Right cardiac atrium (tissue), 5 donors: ENCODE results near the gene TENT5A. TPM values are rescaled to one million over a fixed set of nuclear protein-coding genes. Genes with fewer than 3 reads are reported as not detected.

ENCODE experiments used
- ATAC-seq, 2 donors: fragments of 200-7000 bp; cut with Tn5 transposase; one replicate each; pipeline versions ENCODE4 v1.8.0 to v1.9.1; 2020; ENCODE audit warnings: moderate library complexity in 2 of 2, mild to moderate bottlenecking in 1 of 2
- DNase-seq, 3 donors: peaks; one replicate each; pipeline ENCODE4 v3.0.0-alpha.2; 2020
- H3K27ac ChIP-seq: one replicate; pipeline ENCODE4 v1.5.1; 2013; ENCODE audit warnings: mild to moderate bottlenecking, low read length, control low read depth, moderate library complexity
- H3K27me3 ChIP-seq: one replicate; pipeline ENCODE4 v1.6.1; 2013; ENCODE audit not compliant: control insufficient read depth, insufficient read depth
- H3K4me1 ChIP-seq: one replicate; pipeline ENCODE4 v1.6.1; 2013; ENCODE audit warnings: low read length; ENCODE audit not compliant: control insufficient read depth, insufficient read depth
- H3K4me3 ChIP-seq: one replicate; pipeline ENCODE4 v1.5.1; 2013; ENCODE audit warnings: low read length, control low read depth
- H3K9me3 ChIP-seq: one replicate; pipeline ENCODE4 v1.6.1; 2013; ENCODE audit warnings: low read length; ENCODE audit not compliant: control insufficient read depth
- WGBS: extraction: QIAGEN DNeasy Blood & Tissue Kit; methylation state at CpG from one replicate; pipeline ENCODE4 v1.1.7; 2013; 5-methylcytosine and 5-hydroxymethylcytosine counted together
- intact Hi-C, 4 donors: fragments of 100-400 bp; cut with DNase I; formaldehyde crosslinking; loops; one replicate each; pipeline versions ENCODE4 v1.11.0 to v1.14.0; 2022 to 2023
- polyA plus RNA-seq: library from polyadenylated mRNA; stranded (reverse); fragments of 200-250 nt; gene quantifications from one replicate; pipeline ENCODE4 v1.2.3, GENCODE V29; 2013
- total RNA-seq, 4 donors: library from RNA; stranded (reverse); fragmentation: NEBNext Ultra II Directional; extraction: Animal tissue kit (Norgen Biotek cat#: 25700); gene quantifications; one replicate each; pipeline ENCODE4 v1.2.1, GENCODE V29; 2021
- donor health status: healthy with polysubstance abuse.
- donor health status: DM: no; HTN: yes; CAD: no.
- donor health status: DM: no; HTN: no; CAD: no.
- donor health status: DM: no; HTN: yes; CAD: no; lungs with severe emphysema.
- donor health status: DM: yes; HTN: yes; CAD: no.

TENT5A gene
- total and polyA plus RNA-seq, 5 donors = 14.6 to 38.2 (median 34.5) TPM

DNA sequence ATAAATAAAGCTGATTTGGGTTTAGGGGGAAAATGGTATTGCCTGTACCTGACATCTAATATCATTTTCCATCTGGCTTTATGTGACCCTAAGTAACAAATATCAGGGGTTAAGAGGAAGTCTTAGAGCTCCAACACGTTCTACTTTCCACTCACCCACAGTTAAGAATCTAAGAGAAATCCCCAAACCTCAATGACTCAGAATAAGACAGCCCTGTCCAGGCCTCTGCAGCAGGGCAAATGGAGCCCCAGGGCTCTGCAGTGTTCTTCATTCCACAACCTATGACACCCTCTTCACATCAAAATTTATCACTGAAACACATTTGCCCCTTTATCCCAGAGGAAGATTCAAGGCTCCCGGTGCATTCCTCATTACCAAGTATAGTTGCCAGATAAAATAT lies 20.3 kb upstream of the TENT5A start:
- no peak for DNase-seq

DNA sequence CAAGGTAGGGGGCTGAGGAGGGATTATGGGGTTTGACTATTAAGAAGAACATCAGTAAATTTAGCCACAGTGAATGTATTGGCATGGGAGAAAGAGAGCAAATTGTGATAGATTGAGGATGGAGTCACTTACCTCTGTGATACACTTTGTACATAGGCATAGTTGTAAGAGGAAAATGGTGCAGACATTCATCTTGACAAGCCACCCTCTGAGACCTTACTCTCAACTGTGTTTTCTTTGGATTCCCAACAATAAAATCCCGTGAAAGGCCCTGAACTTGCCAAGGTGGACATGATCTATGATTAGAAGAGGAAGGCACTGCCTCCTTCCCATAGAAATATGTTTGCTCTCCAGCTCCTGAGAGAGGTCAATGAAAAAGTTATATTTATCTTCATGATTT lies 18.6 kb upstream of the TENT5A start:
- Histone ChIP-seq H3K9me3 (no peaks in the 10 kb centered on the region), H3K4me1 (no peaks in the 10 kb centered on the region), H3K27ac (no peak overlapping the region), H3K4me3 (no peak overlapping the region), H3K27me3 (no peaks in the 10 kb centered on the region)
- intact Hi-C loops = no loop called here
- WGBS = 73% methylated on average over 1 of the region's 1 CpG
- ATAC-seq (no peak), DNase-seq (no peak)

More for the DNA sequence above, 20.3 kb upstream of the TENT5A start:
- WGBS = 69% methylated on average over 2 of the region's 2 CpGs
- no peaks in the 10 kb centered on the region for H3K4me1 ChIP-seq
- H3K9me3 ChIP-seq = no peaks in the 10 kb centered on the region
- no peak for ATAC-seq
- no peak overlapping the region for H3K27ac ChIP-seq
- H3K4me3 ChIP-seq = no peak overlapping the region
- intact Hi-C loops = no loop called here
- no peaks in the 10 kb centered on the region for H3K27me3 ChIP-seq

DNA sequence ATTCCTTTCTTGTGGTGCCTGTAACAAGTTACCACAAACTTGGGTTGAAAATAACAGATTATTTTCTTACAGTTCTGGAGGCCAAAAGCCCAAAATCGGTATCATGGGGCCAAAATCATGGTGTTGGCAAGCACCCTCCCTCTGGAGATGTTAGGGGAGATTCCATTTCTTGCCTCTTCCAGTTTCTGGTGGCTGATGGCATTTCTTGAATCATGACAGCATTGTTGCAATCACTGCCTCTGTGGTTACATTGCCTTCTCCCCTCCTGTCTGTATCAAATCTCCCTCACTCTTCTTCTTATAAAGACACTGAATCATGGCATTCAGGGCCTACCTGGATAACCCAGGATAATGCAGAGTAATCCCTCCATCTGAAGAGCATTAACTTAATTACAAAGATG lies 17.9 kb upstream of the TENT5A start:
- Histone ChIP-seq H3K4me1 (no peaks in the 10 kb centered on the region), H3K27me3 (no peaks in the 10 kb centered on the region), H3K27ac (no peak overlapping the region), H3K9me3 (no peaks in the 10 kb centered on the region), H3K4me3 (no peak overlapping the region)
- DNase-seq (no peak), ATAC-seq (no peak)
- WGBS = 80% methylated on average over 1 of the region's 1 CpG
- intact Hi-C loops = no loop called here

DNA sequence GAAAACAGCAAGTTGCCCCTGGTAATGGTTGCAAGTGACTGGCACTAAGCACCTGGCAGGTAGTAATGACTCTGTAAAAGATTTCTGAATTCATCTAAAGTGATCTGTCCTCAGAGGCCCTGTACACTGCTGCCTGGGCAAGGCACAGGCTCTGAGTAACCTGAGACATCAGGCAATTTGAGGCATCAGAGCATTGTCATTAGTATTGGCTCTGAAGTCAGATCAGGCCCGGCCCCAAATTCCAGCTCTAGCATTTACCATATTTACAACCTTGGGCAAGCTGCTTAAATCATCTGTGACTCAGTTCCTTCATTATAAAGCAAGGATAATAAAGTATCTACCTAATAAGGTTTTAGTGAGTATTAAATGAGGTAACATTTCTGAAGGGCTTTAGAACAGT lies 17.3 kb upstream of the TENT5A start:
- Histone ChIP-seq H3K9me3 (no peaks in the 10 kb centered on the region), H3K4me3 (no peak overlapping the region), H3K4me1 (no peaks in the 10 kb centered on the region), H3K27ac (no peak overlapping the region), H3K27me3 (no peaks in the 10 kb centered on the region)
- no peak for ATAC-seq
- no peak for DNase-seq
- intact Hi-C loops = no loop called here
- 84% methylated on average over 1 of the region's 1 CpG for WGBS

DNA sequence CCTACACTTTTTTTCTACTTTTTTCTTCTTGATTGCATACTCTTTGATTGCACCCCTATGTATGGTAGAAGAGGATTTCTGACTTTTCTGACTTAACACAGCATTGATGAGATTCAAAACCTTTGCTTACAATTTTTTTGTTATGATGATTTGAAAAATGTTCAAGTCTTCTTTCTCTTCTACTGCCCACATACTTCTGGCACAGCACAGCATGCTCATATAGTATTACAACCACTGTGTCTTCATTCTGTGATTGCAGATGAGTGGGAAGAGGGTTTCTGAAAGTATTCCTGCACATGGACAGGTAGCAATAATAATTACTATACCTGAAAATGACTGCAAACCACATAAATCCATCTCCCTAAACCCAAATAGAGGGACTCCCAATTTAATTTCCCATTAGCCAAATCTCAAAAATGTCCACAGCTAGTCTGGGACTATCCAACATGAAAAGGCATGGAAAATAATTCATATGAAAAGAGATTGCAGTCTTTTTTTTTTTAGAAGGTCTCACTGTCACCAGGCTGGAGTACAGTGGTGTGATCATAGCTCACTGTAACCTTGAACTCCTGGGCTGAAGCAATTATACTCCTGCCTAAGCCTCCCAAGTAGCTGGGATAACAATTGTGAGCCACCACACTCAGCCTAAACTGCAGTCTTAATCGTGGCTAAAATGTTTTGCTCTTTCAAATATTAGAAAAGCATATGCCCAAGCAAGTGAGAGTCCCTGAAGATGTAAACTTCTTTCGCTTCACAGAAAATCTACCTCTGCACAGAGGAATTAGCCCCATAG lies 15.9 kb upstream of the TENT5A start:
- DNase-seq (no peak), ATAC-seq (no peak)
- no peaks in the 10 kb centered on the region for H3K4me1 ChIP-seq
- WGBS = 84% methylated on average over 2 of the region's 2 CpGs
- H3K27ac ChIP-seq = no peak overlapping the region
- H3K9me3 ChIP-seq = no peaks in the 10 kb centered on the region
- intact Hi-C loops = no loop called here
- no peaks in the 10 kb centered on the region for H3K27me3 ChIP-seq
- H3K4me3 ChIP-seq = no peak overlapping the region

DNA sequence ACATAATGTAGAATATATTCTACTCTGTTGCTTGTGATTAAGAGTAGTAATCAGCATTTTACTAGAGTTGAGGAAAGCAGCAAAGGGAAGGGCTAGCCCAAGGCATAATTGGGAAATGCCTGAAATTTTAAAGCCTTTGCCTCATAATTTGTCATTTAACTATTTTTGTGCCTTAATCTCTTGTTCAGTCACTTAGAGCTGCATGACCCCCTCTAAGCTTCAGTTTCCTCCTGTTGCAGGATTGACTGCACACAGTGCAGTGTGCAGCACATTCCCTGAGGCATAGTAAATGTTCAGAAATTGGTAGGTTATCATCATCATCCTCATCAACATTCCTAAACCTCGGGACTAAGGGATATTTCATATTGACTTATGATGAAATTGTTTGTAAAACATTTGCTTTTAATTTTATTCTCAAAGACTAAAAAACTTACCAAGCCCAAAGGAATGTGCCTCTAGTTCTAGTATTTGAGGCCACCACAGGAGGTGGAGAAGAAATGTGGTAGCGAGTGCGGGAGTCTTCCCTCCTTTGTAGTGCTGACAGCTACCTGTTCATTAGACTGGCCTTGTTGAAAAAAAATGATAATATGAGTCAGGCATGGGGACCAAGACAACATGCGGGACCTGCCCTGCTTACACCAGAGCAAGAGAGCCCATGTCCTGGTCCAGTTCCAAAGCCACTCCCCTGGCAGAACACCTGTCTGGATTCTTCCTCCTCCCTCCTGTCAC lies 14.8 kb upstream of the TENT5A start:
- intact Hi-C loops = no loop called here
- 75% methylated on average over 4 of the region's 4 CpGs for WGBS
- H3K27ac ChIP-seq = no peak overlapping the region
- H3K9me3 ChIP-seq = no peaks in the 10 kb centered on the region
- H3K27me3 ChIP-seq = no peaks in the 10 kb centered on the region
- DNase-seq = peak in 1 of 3 donors; percentile 20
- H3K4me1 ChIP-seq = no peaks in the 10 kb centered on the region
- ATAC-seq = no peak
- no peak overlapping the region for H3K4me3 ChIP-seq

DNA sequence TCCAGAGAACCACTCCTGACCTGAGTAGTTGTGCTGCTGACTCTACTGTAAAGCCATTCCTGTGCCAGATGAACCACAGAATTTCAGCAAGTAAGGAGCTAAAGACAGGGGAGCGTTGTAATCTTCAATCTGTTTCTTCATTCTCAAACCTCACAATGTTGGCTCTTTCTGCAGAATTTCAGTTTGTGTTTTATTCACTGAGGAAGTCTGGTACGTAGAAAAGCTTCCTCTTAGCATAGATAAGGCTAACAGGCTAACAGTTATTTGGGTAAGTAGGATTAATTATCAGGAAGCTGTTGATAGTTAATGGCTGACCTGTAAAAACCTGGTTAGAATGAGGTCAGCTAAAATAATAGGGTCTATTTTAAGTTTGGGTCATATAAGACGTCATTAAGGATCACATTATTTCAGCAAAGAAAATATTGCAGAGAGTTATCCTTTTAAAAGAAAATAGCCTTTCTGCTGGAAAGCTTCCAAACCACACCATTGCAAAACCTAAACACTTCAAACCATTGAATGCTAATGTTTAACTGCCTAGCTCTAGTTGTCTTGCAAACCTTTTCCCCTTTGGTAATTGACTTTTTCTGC lies 14.1 kb upstream of the TENT5A start:
- 16% methylated on average over 3 of the region's 3 CpGs for WGBS
- intact Hi-C loops = no loop called here
- Histone ChIP-seq H3K4me1 (no peaks in the 10 kb centered on the region), H3K9me3 (no peaks in the 10 kb centered on the region), H3K27me3 (no peaks in the 10 kb centered on the region), H3K4me3 (no peak overlapping the region), H3K27ac (peak overlapping the region; percentile 23)
- ATAC-seq (peak; percentile 82 to 94), DNase-seq (no peak)

DNA sequence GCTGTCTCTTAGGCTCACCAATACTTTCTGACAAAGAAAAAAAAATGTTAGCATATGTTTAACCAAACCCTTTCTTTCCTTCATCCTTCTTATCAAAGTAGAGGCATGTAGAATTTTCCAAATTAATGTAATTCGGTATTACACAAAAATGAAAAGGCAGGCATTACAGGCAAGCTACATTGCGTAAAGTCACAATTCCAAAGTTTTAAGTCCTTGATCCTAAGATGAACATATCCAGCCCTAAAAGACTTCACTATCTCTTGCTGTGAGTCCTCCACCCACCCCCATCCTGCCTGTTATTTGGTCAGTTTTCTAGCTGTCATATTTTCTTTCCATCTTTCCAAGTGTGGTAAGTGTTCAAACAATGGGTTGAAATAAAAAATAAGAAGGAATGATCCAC lies 12.1 kb upstream of the TENT5A start:
- Histone ChIP-seq H3K4me3 (no peak overlapping the region), H3K27me3 (no peaks in the 10 kb centered on the region), H3K9me3 (no peaks in the 10 kb centered on the region), H3K4me1 (no peaks in the 10 kb centered on the region), H3K27ac (no peak overlapping the region)
- ATAC-seq (no peak), DNase-seq (no peak)
- 98% methylated on average over 2 of the region's 2 CpGs for WGBS
- intact Hi-C loops = no loop called here

DNA sequence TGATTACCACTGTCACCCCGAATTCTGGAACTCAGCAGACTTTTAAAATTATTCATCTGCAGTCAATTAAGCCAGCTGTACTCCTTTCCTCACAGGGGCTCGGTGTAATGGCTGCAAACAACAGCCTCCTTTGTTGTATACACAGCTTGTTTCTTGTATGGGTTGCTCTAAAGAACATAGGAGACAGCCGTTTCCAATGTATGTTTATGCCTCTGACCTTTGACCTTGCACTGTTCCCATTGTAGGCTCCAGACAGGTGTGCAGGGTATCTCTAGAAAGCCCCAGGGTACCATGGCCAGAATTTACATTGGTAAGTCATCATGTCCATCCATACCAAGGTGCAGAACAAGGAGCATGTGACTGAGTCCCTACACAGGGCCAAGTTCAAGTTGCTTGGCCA lies 11.5 kb upstream of the TENT5A start:
- no peak overlapping the region for H3K4me3 ChIP-seq
- ATAC-seq = no peak
- no peak overlapping the region for H3K27ac ChIP-seq
- intact Hi-C loops = no loop called here
- H3K27me3 ChIP-seq = no peaks in the 10 kb centered on the region
- WGBS = 65% methylated on average over 3 of the region's 3 CpGs
- H3K4me1 ChIP-seq = no peaks in the 10 kb centered on the region
- DNase-seq = no peak
- no peaks in the 10 kb centered on the region for H3K9me3 ChIP-seq

DNA sequence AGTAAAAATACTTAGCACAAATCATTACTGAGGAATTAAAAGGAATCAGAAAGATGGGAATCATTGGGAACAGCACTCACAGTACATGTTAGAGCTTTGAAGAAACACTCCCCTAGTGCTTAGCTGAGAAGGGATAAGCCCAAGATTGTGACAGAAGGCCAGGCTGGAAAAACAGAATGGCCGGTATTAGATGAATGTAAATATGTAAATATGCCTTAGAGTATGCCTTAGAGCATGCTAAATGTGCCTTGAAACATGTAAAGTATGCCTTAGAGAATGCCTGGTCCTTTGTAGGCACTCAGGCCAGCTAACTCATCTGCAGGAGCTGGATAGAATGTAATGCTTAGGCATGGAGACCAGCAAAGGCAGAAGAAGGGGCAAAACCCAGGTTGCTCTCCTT lies 10.6 kb upstream of the TENT5A start:
- Histone ChIP-seq H3K9me3 (no peaks in the 10 kb centered on the region), H3K4me3 (no peak overlapping the region), H3K4me1 (no peaks in the 10 kb centered on the region), H3K27ac (no peak overlapping the region), H3K27me3 (no peaks in the 10 kb centered on the region)
- intact Hi-C loops = no loop called here
- no peak for ATAC-seq
- 84% methylated on average over 1 of the region's 1 CpG for WGBS
- no peak for DNase-seq

DNA sequence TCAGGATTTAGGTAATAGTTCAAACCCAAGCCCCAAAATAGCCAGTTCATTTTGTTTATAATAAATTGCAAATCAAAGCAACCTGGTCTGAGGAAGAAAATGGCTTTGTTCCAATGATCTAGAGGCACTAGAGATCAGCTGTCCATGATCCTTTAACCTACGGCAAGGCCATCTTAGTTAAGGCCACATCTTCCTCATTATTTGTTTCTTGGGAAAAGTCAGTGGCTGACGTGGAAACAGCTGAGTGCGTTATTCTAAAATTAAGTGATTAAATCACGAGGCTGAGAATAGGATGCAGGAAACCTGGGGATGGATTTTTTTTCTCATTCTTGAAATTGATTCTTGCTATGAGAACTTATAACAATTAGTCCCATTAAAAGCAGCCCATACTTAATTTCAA lies 10.1 kb upstream of the TENT5A start:
- H3K4me3 ChIP-seq = no peak overlapping the region
- H3K27me3 ChIP-seq = no peaks in the 10 kb centered on the region
- intact Hi-C loops = no loop called here
- no peaks in the 10 kb centered on the region for H3K4me1 ChIP-seq
- H3K27ac ChIP-seq = no peak overlapping the region
- 59% methylated on average over 4 of the region's 4 CpGs for WGBS
- no peak for ATAC-seq
- no peaks in the 10 kb centered on the region for H3K9me3 ChIP-seq
- no peak for DNase-seq
